ENCODE results near the gene HOXD11. TPM values are rescaled to one million over a fixed set of nuclear protein-coding genes. Genes with fewer than 3 reads are reported as not detected.

The HOXD11 gene
- total RNA-seq, 4 donors from 2014 or later = 0.24 TPM; not detected in 3

DNA sequence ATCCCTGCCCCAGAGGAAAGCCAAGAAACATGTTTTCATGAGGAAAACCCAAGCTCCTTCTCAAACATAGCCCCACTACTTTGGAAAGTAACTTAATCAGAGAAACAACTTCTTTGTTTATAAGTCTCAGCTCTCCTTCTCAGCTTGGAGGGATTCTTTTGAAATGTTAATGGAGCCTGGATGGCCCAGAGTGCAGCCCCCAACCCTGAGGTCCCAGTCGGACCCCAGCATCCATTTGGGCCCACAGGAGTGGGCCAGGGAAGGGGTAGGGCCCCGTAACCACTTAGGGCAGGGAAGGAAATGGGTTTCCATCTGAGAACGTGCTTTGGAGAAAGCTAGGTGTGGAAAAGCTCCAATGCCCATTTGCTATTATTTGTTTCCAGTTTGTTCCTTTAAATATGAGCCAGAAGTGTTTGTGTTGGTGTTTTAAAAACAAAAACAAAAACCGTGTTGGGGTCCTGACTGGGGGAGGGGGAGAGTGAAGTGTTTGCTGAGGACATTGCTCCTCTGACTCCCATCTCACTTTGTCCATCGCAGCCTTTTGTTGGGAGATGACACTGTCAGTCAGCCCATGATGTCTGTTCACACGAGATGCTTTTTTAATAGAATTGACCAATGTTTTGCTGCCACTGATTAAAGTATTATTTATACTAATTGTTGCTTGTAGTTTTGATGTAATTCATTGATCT is 48.4 kb downstream of the HOXD11 start:
- intact Hi-C loops (cut with DNase I; ENCODE audit: low total_unique reads) (no loop called here), in situ Hi-C loops (cut with MboI; ENCODE audit: low sequenced_read_pairs in 4 of 4) (no loop called here)
- no peaks in the 10 kb centered on the region for H3K36me3 ChIP-seq
- peaks cover 0 to 4% of the 10 kb centered on the region in 2 donors for H3K4me1 ChIP-seq
- no peak overlapping the region for H3K27ac ChIP-seq
- no peak for ATAC-seq
- TF ChIP-seq POLR2A (IDR thresholded peaks at IDR 0.05) (no peak), CTCF (IDR thresholded peaks at IDR 0.05 in 4 of 5, conservative IDR thresholded peaks at IDR 0.05 in 1 of 5) (no peak)
- DNase-seq = no peak
- H3K27me3 ChIP-seq = peaks cover 34 to 50% (median 38%) of the 10 kb centered on the region in 3 donors
- H3K9me3 ChIP-seq = no peaks in the 10 kb centered on the region
- H3K4me3 ChIP-seq = no peak overlapping the region

- peaks cover 43 to 57% (median 47%) of the 10 kb centered on the region in 3 donors for H3K27me3 ChIP-seq
These were observed 49.3 kb downstream of the HOXD11 start for GRCh38 chr2:176156301-176156806.

DNA sequence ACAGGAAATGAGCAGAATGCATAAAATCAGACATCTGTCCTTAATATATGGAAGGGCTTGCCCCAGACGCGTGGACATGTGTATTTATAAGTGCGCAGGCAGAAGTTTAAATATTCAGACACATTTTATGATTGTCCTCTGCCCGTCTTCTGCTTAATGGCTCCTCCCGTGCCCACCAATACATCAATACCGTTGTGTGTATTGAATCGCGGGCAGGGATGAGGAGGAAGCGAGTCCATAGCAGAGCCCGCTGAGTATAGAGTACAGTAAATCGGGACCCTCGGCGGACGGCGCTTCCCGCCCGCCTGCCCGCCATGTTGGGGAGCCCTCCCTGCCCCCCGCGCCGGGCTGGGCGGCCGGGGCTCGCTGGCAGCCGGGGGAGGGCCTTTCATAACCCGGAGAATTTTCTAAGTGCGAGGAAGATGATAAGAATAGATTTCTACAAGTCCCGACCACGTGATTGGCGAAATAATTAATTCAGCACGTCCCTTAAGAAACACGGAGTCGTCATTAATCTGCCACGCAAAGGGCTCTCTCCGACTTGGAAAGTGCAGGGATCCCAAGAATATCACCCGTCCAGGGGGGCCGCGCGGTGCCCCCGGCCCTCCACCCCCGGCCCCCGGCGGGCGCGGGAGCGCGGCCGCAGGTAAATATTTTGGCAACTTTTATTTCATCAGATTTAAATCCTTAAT is 49.9 kb downstream of the HOXD11 start, which contains the start of gene HOXD3:
HOXD3 (plus strand) TSS at position 501 of the 692 bp plus-strand sequence. CDS start 11,808 bp downstream, outside the sequence.
- in situ Hi-C loops (cut with MboI; ENCODE audit: low sequenced_read_pairs in 4 of 4) = no loop called here
- no peak for ATAC-seq

More at GRCh38 chr2:176156301-176156806, 49.3 kb downstream of the HOXD11 start:
- in situ Hi-C loops (cut with MboI; ENCODE audit: low sequenced_read_pairs in 4 of 4) (no loop called here), intact Hi-C loops (cut with DNase I; ENCODE audit: low total_unique reads) (no loop called here)
- H3K4me3 ChIP-seq = no peak overlapping the region
- H3K9me3 ChIP-seq = no peaks in the 10 kb centered on the region
- no peak overlapping the region for H3K27ac ChIP-seq
- DNase-seq (no peak), ATAC-seq (no peak)
- no peaks in the 10 kb centered on the region for H3K36me3 ChIP-seq
- TF ChIP-seq POLR2A (IDR thresholded peaks at IDR 0.05) (no peak), CTCF (IDR thresholded peaks at IDR 0.05 in 4 of 5, conservative IDR thresholded peaks at IDR 0.05 in 1 of 5) (no peak)
- H3K4me1 ChIP-seq = peaks cover 4 to 5% of the 10 kb centered on the region in 2 donors

More for the DNA sequence above, 49.9 kb downstream of the HOXD11 start, which contains the start of gene HOXD3:
- intact Hi-C loops (cut with DNase I; ENCODE audit: low total_unique reads) = no loop called here
- Histone ChIP-seq H3K4me1 (peaks cover 4 to 5% of the 10 kb centered on the region in 2 donors), H3K9me3 (no peaks in the 10 kb centered on the region), H3K27me3 (peaks cover 43 to 63% (median 53%) of the 10 kb centered on the region in 3 donors), H3K4me3 (peak within 1 kb of the TSS in 3 of 4 donors; percentile 8 to 41 (median 30)), H3K27ac (no peak within 1 kb of the TSS), H3K36me3 (no peaks in the 10 kb centered on the region)
- DNase-seq = no peak
- TF ChIP-seq CTCF (IDR thresholded peaks at IDR 0.05 in 4 of 5, conservative IDR thresholded peaks at IDR 0.05 in 1 of 5) = no peak
- no peak for TF ChIP-seq POLR2A (IDR thresholded peaks at IDR 0.05)

Data from gastrocnemius medialis (tissue), 4 donors.